Ramos (cell line): ENCODE data around the gene YEATS2.
"Not testable (repeated sequence)": the region's sequence is repeated elsewhere in the genome, so short reads cannot be mapped to it uniquely, and the experiment has no call there.

Source experiments
- in situ Hi-C: fragments of 300-500 bp; cut with MboI; formaldehyde crosslinking; loops from one replicate; pipeline ENCODE4 v1.14.3; 2022; ENCODE audit warnings: low sequenced_read_pairs; ENCODE audit not compliant: unreplicated experiment

Gene YEATS2

GRCh38 chr3:183697610-183698317 lies at the start of gene YEATS2:
YEATS2 (plus strand) TSS chr3:183697797; CDS start chr3:183715163, 17,366 bp downstream.
- in situ Hi-C loops, result no loop called here

DNA sequence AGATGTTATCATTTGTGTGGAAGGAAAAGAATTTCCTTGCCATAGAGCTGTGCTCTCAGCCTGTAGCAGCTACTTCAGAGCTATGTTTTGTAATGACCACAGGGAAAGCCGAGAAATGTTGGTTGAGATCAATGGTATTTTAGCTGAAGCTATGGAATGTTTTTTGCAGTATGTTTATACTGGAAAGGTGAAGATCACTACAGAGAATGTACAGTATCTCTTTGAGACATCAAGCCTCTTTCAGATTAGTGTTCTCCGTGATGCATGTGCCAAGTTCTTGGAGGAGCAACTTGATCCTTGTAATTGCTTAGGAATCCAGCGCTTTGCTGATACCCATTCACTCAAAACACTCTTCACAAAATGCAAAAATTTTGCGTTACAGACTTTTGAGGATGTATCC lies 47.0 kb upstream of the YEATS2 start:
- in situ Hi-C loops, result no loop called here

GRCh38 chr3:183653209-183654064 lies 44.2 kb upstream of the YEATS2 start:
- in situ Hi-C loops, result no loop called here

- in situ Hi-C loops, result no loop called here
These were observed 42.9 kb upstream of the YEATS2 start for GRCh38 chr3:183654727-183655126.

DNA sequence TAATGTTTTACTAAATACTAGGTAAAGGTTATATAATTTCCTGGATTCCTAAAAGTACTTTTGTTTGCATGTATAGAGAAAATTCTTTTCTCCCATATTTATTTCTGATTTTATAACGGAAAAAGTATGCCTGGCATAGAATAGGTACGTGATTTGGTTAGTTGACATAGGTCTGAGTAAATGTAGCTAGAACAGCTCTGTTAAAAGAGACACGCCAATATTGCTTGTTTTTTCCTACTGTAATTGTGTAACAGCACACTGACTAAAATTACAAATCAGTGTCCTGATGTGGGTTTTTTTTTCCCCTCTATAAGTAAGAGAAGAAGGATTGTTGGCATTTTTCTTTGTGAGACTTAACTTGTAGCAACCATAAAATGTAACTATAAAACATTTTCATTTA lies 35.5 kb upstream of the YEATS2 start:
- in situ Hi-C loops, result no loop called here

GRCh38 chr3:183664913-183665381 lies 32.6 kb upstream of the YEATS2 start:
- in situ Hi-C loops, result no loop called here

GRCh38 chr3:183680061-183680460 lies 17.5 kb upstream of the YEATS2 start:
- in situ Hi-C loops, result no loop called here

DNA sequence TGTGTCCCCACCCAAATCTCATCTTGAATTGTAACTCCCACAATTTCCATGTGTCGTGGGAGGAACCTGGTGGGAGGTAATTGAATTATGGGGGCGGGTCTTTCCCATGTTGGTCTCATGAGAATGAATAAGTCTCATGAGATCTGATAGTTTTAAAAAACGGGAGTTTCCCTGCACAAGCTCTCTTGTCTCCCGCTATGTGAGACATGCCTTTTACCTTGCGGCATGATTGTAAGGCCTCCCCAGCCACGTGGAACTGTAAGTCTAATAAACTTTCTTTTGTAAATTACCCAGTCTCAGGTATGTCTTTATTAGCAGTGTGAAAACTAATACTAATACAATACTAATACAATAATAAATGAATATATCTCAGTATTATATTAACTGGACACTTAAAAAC lies 9.9 kb upstream of the YEATS2 start:
- in situ Hi-C loops, result no loop called here

DNA sequence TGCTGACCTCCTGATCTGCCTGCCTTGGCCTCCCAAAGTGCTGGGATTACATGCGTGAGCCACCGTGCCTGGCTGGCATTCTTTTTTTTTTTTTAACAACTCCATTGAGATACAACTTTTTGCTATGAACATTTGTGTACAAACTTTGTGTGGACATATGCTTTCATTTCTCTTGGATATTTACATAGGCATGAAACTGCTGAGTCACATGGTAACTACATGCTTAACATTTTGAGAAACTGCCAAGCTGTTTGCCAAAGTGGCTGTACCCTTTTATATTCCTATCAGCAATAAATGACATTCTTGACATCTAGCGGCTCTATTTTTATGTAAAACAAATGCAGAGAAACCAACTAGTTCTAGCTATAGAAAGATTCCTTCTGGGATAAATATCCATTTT lies 8.7 kb upstream of the YEATS2 start:
- in situ Hi-C loops, result no loop called here

DNA sequence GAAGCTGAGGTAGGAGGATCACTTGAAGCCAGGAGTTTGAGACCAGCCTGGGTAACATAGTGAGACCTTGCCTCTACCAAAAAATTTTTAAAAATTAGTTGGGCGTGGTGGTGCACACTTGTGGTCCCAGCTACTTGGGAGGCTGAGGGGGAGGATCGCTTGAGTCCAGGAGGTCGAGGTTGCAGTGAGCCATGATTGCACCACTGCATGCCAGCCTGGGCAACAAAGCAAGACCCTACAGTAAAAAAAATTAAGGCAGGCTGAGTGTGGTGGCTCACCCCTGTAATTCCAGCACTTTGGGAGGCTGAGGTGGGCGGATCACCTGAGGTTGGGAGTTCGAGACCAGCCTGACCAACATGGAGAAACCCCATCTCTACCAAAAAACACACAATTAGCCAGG lies 8.0 kb upstream of the YEATS2 start:
- in situ Hi-C loops, result not testable (repeated sequence)

DNA sequence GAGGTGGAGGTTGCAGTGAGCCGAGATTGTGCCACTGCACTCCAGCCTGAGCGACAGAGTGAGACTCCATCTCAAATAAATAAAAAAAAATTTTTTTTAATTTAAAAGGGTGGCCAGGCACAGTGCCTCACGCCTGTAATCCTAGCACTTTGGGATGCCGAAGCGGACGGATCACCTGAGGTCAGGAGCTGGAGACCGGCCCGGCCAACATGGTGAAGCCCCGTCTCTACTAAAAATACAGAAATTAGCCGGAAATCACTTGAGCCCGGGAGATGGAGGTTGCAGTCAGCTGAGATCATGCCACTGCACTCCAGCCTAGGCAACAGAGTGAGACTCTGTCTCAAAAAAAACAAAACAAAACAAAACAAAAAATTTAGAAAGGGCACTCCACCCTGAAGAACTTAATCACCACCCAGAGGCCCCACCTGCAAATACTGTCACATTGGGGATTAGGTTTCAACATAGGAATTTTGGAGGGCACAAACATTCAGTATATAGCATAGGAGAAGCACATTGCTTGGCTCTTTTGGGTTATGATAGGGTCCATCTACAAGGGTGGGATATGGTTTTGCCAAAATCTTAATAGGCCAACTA lies 7.1 kb upstream of the YEATS2 start:
- in situ Hi-C loops, result no loop called here

DNA sequence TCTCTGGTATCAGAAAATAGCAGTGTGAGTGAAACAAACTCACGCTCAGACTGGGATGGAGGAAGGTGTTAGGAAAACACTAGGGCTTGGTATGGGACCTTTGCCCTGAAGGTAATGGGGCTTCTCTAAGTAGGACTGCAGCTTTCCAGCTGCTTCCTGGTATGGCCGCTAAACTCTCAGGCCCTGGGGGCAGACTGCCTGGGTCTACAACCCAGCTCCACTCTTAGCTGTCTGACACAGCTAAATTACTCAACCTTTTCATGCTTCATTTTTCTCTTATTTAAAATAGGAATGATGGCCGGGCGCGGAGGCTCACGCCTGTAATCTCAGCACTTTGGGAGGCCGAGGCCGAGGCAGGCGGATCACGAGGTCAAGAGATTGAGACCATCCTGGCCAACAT lies 5.2 kb upstream of the YEATS2 start:
- in situ Hi-C loops, result no loop called here

- in situ Hi-C loops, result no loop called here
These were observed 1.8 kb upstream of the YEATS2 start for GRCh38 chr3:183695569-183696364.

GRCh38 chr3:183697123-183697609 lies 431 bp upstream of the YEATS2 start:
- in situ Hi-C loops, result no loop called here

DNA sequence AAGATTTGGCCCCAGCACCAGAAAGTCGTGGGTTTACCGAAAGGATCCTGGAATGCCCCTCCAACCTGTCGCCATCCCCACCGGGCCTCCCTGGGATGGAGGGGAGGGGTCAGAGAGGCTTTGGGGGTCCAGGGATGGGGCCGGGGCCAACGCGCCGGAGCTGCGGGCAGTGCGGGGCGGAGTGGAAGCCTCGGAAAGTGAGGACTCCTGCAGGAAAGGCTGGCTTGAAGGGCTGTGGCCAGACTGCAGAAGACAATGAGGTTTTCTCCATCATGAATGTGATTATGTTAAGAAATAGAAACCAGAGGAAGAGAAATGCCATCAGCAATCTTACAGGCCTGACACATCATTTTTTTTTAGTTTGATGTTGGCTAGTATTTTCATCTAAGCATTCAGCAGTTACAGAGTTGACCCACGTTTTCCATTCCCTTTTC lies 738 bp downstream of the YEATS2 start:
- in situ Hi-C loops, result no loop called here

DNA sequence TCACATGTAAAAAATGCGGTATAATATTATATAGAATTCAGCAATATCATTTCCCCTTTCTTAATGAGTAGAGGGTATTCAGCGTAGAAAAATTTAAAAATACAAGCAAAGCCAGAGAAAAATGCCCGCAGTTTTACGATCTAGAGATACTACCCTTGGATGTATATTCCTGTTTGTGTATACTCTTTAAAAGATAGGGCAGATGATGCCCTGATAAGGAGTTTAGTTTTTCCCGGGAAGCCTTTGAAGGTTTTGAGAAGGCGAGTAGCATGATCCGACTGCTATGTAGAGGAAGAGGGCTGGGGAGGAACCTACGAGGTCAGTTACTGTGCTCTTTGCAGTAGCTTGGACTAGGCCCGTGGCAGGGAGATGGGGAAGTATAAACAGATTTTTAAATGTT lies 1.2 kb downstream of the YEATS2 start:
- in situ Hi-C loops, result no loop called here

GRCh38 chr3:183699238-183699947 lies 1.8 kb downstream of the YEATS2 start:
- in situ Hi-C loops, result no loop called here

DNA sequence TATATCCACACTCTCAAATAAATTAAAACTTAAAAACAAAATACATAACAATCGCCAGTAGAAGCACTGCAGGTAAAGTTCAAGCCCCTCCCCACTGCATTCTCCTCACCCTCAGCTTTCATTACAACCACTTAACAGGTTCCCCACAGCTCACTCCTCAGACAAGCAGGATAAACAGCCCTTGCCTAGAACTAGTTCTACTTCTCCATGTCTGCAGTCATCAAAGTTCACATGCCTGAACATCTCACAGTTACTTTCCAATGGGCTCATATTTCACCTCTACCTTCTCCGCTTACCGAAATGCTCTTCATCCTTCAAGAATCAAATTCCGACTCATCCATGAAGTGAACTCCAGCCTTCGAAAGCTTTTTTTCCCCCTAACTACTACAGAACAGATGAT lies 4.1 kb downstream of the YEATS2 start:
- in situ Hi-C loops, result no loop called here

DNA sequence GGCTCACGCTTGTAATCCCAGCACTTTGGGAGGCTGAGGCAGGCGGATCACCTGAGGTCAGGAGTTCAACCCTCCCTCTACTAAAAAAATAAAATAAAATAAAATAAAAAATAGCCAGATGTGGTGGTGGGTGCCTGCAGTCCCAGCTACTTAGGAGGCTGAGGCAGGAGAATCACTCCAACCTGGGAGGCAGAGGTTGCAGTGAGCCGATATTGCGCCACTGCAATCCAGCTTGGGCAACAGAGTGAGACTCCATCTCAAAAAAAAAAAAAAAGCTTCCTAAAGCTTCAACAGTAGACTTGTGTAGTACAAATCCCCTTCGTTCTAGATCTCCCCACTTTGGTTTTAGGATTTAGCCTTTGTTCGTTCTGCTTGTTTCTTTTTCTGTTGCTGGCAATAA lies 6.3 kb downstream of the YEATS2 start:
- in situ Hi-C loops, result not testable (repeated sequence)

GRCh38 chr3:183710231-183710630 lies 12.6 kb downstream of the YEATS2 start:
- in situ Hi-C loops, result no loop called here
